DOHH2 (cell line): ENCODE measurements around the gene B3GNT3.

ENCODE experiments used
- H3F3A ChIP-seq: fragments of 200-600 bp; sonication (generic), shearing (Covaris generic); 2 replicates; pipeline ENCODE4 v1.6.0; 2016; ENCODE audit warnings: antibody characterized with exemption, mild to moderate bottlenecking; ENCODE audit not compliant: control insufficient read depth, insufficient read depth
- H3K27ac ChIP-seq: fragments of 200-600 bp; sonication (generic); 2 replicates; pipeline ENCODE4 v1.5.1; 2014; ENCODE audit warnings: low read depth, mild to moderate bottlenecking, low read length, moderate library complexity
- H3K27me3 ChIP-seq: fragments of 200-600 bp; sonication (generic); 2 replicates; pipeline ENCODE4 v1.6.1; 2014; ENCODE audit warnings: mild to moderate bottlenecking, low read length, mixed read lengths; ENCODE audit not compliant: control insufficient read depth
- H3K36me3 ChIP-seq: fragments of 200-600 bp; sonication (generic); 2 replicates; pipeline ENCODE4 v1.6.1; 2014; ENCODE audit warnings: mild to moderate bottlenecking, low read length, moderate library complexity, mixed read lengths; ENCODE audit not compliant: control insufficient read depth
- H3K4me1 ChIP-seq: fragments of 200-600 bp; sonication (generic); 2 replicates; pipeline ENCODE4 v1.6.1; 2014; ENCODE audit warnings: mild to moderate bottlenecking, low read length, mixed read lengths; ENCODE audit not compliant: control insufficient read depth
- H3K4me2 ChIP-seq: fragments of 200-600 bp; sonication (generic); 2 replicates; pipeline ENCODE4 v1.6.0; 2014; ENCODE audit warnings: mild to moderate bottlenecking, low read length, moderate library complexity
- H3K4me3 ChIP-seq: fragments of 200-600 bp; sonication (generic); 2 replicates; pipeline ENCODE4 v1.5.1; 2014; ENCODE audit warnings: mild to moderate bottlenecking, low read length, mixed read lengths
- H3K79me2 ChIP-seq: fragments of 200-600 bp; sonication (generic); 2 replicates; pipeline ENCODE4 v1.6.1; 2014; ENCODE audit warnings: mild to moderate bottlenecking, low read length, mixed read lengths; ENCODE audit not compliant: control insufficient read depth
- H3K9me2 ChIP-seq: fragments of 200-600 bp; sonication (generic); replicated peaks from 2 replicates; pipeline ENCODE4 v1.6.1; 2014; ENCODE audit warnings: mild to moderate bottlenecking, low read length, mixed read lengths; ENCODE audit not compliant: control insufficient read depth
- H3K9me3 ChIP-seq: fragments of 200-600 bp; sonication (generic); 2 replicates; pipeline ENCODE4 v1.6.1; 2014; ENCODE audit warnings: antibody characterized with exemption, low read length, mixed read lengths; ENCODE audit not compliant: control insufficient read depth, insufficient read depth
- H4K20me1 ChIP-seq: fragments of 200-600 bp; sonication (generic); 2 replicates; pipeline ENCODE4 v1.6.0; 2014; ENCODE audit warnings: low read depth, mild to moderate bottlenecking, antibody characterized with exemption, low read length, moderate library complexity; ENCODE audit not compliant: control insufficient read depth, insufficient read depth
- CTCF ChIP-seq: fragments of 200-600 bp; sonication (generic); IDR thresholded peaks from one replicate; pipeline ENCODE4 v1.5.1; 2014; ENCODE audit warnings: antibody characterized with exemption, mild to moderate bottlenecking, low read depth, low read length; ENCODE audit not compliant: poor library complexity, severe bottlenecking
- EZH2phosphoT487 ChIP-seq: fragments of 200-600 bp; sonication (generic); IDR thresholded peaks from 2 replicates; pipeline ENCODE4 v1.6.1; 2017; ENCODE audit warnings: borderline replicate concordance, mild to moderate bottlenecking, antibody characterized with exemption, low read length, moderate library complexity, mixed read lengths

Gene B3GNT3

DNA sequence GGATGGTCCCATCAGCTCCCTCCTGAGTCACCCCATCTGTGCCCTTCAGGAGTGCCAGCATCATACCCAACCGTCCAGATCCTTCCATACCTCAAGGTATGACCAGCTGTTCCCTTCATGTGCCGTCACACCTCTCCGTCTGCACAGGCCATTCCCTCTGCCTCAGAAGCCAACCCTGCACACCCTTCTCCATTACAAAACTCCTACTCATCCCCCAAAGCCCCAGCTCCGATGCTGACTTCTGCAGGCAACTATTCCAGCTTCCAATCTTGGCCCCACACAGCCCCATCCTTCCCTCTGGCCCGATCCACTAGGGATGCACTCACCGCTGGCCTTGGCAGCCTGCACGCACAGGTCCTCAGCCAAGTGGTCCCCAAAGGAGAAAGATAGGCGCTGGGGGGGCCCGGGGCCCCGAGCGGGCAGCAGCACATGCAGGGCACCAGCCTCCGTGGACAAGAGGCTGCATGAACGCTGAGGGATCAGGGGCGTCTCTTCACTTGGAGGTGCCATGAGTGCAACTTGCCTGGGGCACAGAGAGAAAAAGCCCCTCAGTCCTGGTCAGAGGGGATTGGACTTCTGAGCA, 49.1 kb downstream of the B3GNT3 start:
- H3K36me3 ChIP-seq, result no peaks in the 10 kb centered on the region
- H3K4me1 ChIP-seq, result peaks cover 16% of the 10 kb centered on the region
- no peak for TF ChIP-seq CTCF
- TF ChIP-seq EZH2phosphoT487, result no peak
- no peak overlapping the region for H3K27ac ChIP-seq
- no peak overlapping the region for H3K4me3 ChIP-seq
- H3K9me2 ChIP-seq, result no peaks in the 10 kb centered on the region
- no peaks in the 10 kb centered on the region for H4K20me1 ChIP-seq
- H3K79me2 ChIP-seq, result no peaks in the 10 kb centered on the region
- no peaks in the 10 kb centered on the region for H3K9me3 ChIP-seq
- no peak overlapping the region for H3K4me2 ChIP-seq
- peaks cover 6% of the 10 kb centered on the region; the same call in 1 of the 2 replicates for H3F3A ChIP-seq
- H3K27me3 ChIP-seq, result no peaks in the 10 kb centered on the region

- no peak overlapping the region for H3K4me3 ChIP-seq
- no peaks in the 10 kb centered on the region for H3K36me3 ChIP-seq
- H3K9me2 ChIP-seq, result no peaks in the 10 kb centered on the region
- H4K20me1 ChIP-seq, result no peaks in the 10 kb centered on the region
- no peaks in the 10 kb centered on the region for H3K79me2 ChIP-seq
- H3K4me1 ChIP-seq, result peaks cover 29% of the 10 kb centered on the region
- no peak for TF ChIP-seq CTCF
- no peak for TF ChIP-seq EZH2phosphoT487
- no peak overlapping the region for H3K27ac ChIP-seq
- H3K4me2 ChIP-seq, result no peak overlapping the region
- no peaks in the 10 kb centered on the region for H3K9me3 ChIP-seq
- H3F3A ChIP-seq, result peaks cover 6% of the 10 kb centered on the region; the same call in 1 of the 2 replicates
- H3K27me3 ChIP-seq, result no peaks in the 10 kb centered on the region
Measured at GRCh38 chr19:17846146-17846545, 51.2 kb downstream of the B3GNT3 start.

GRCh38 chr19:17847538-17848366, 52.8 kb downstream of the B3GNT3 start, which contains the start of gene JAK3:
Gene JAK3, minus strand, starts transcription at chr19:17847982. Its CDS starts 3,565 bp downstream, at chr19:17844417.
- no peaks in the 10 kb centered on the region for H3K79me2 ChIP-seq
- no peaks in the 10 kb centered on the region for H3K9me3 ChIP-seq
- H3K36me3 ChIP-seq, result no peaks in the 10 kb centered on the region
- H3K4me2 ChIP-seq, result peak within 1 kb of the TSS; percentile 97
- no peak for TF ChIP-seq CTCF
- no peak for TF ChIP-seq EZH2phosphoT487
- H3K9me2 ChIP-seq, result no peaks in the 10 kb centered on the region
- H3K4me3 ChIP-seq, result peak within 1 kb of the TSS; percentile 84
- H3K27me3 ChIP-seq, result no peaks in the 10 kb centered on the region
- H3K27ac ChIP-seq, result peak within 1 kb of the TSS; percentile 67
- peaks cover 11% of the 10 kb centered on the region; the same call in 1 of the 2 replicates for H3F3A ChIP-seq
- H4K20me1 ChIP-seq, result no peaks in the 10 kb centered on the region
- H3K4me1 ChIP-seq, result peaks cover 35% of the 10 kb centered on the region
